Esophagus squamous epithelium (tissue), 5 donors: ENCODE data around the gene MAS1. TPM values are rescaled to one million over a fixed set of nuclear protein-coding genes. Genes with fewer than 3 reads are reported as not detected.

ENCODE experiments used
- DNase-seq: peaks from one replicate; lab custom pipeline; 2025; lab: John Stamatoyannopoulos, UW
- H3K27ac ChIP-seq, 4 donors: fragments of 200-600 bp; sonication (generic); one replicate each; pipeline ENCODE4 v1.5.1; 2016 to 2019; ENCODE audit warnings: mild to moderate bottlenecking in 1 of 4
- H3K27me3 ChIP-seq, 4 donors: fragments of 200-600 bp; sonication (generic); 1 replicate in 3 of 4; 2 replicates in 1 of 4; pipeline versions ENCODE4 v1.5.1 to v1.6.0; 2017 to 2021; ENCODE audit warnings: antibody characterized with exemption in 1 of 4
- H3K36me3 ChIP-seq, 3 donors: fragments of 200-600 bp; sonication (generic); one replicate each; pipeline ENCODE4 v1.5.1; 2016 to 2019
- H3K4me1 ChIP-seq, 3 donors: fragments of 200-600 bp; sonication (generic); one replicate each; pipeline ENCODE4 v1.5.1; 2017 to 2019
- H3K4me3 ChIP-seq, 4 donors: fragments of 200-600 bp; sonication (generic); 1 replicate in 3 of 4; 2 replicates in 1 of 4; pipeline ENCODE4 v1.5.1; 2016 to 2019; ENCODE audit warnings: mild to moderate bottlenecking in 2 of 4, moderate library complexity in 1 of 4
- H3K9me3 ChIP-seq, 3 donors: fragments of 200-600 bp; sonication (generic); one replicate each; pipeline ENCODE4 v1.5.1; 2016 to 2019
- POLR2A ChIP-seq, 4 donors: fragments of 450-650 bp; IDR thresholded peaks; one replicate each; pipeline ENCODE4 v1.6.1; 2017; ENCODE audit warnings: antibody characterized with exemption in 4 of 4, mild to moderate bottlenecking in 4 of 4, moderate library complexity in 3 of 4
- WGBS, 2 donors: methylation state at CpG; one replicate each; pipeline ENCODE4 v1.1.5; 2018; 5-methylcytosine and 5-hydroxymethylcytosine counted together
- intact Hi-C: fragments of 100-400 bp; cut with DNase I; formaldehyde crosslinking; loops from one replicate; pipeline ENCODE4 v1.15.0; 2022
- total RNA-seq, 4 donors: library from RNA; depleted of rRNA; stranded (reverse); fragments of >200 nt; gene quantifications; one replicate each; pipeline ENCODE4 v1.1.0, GENCODE V29; 2016
- TF ChIP-seq, protein P1 (sequence below), 6 experiments: fragments of 450-650 bp in 4 of 6; fragments of 200-600 bp in 2 of 6; sonication (generic) in 2 of 6; IDR thresholded peaks; one replicate each; pipeline ENCODE4 v1.5.1; 2016 to 2019; ENCODE audit warnings: antibody characterized with exemption in 6 of 6, mild to moderate bottlenecking in 4 of 6, moderate library complexity in 4 of 6
- donor health status: DM: yes; HTN: yes; CAD: no.

MAS1 gene
- total RNA-seq, 4 donors from 2014 or later: not detected

DNA sequence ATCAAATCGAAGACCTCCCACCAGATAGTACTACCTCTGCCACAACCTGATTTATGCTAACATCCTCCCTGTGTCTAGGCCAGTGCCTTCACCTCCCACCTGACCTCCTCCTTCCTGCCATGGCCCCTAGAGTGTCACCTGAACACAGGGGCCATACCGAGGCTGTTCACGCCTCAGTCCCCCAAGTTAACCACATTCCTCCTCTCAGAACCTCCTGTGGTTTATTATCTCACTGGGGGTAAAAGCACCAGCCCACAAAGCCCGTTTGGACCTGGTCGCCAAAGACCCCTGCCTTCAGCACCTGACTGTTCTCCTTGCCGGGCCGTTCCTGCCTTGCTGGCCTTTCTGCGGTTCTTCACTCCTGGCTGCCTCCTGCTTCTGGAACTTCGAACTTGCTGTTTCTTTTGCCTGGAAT lies 13.7 kb downstream of the MAS1 start:
- no peaks in the 10 kb centered on the region for H3K36me3 ChIP-seq
- no peaks in the 10 kb centered on the region for H3K4me1 ChIP-seq
- WGBS, 2 donors: 79 to 91% methylated on average over 9 of the region's 9 CpGs
- DNase-seq: no peak
- TF ChIP-seq, protein P1, sequence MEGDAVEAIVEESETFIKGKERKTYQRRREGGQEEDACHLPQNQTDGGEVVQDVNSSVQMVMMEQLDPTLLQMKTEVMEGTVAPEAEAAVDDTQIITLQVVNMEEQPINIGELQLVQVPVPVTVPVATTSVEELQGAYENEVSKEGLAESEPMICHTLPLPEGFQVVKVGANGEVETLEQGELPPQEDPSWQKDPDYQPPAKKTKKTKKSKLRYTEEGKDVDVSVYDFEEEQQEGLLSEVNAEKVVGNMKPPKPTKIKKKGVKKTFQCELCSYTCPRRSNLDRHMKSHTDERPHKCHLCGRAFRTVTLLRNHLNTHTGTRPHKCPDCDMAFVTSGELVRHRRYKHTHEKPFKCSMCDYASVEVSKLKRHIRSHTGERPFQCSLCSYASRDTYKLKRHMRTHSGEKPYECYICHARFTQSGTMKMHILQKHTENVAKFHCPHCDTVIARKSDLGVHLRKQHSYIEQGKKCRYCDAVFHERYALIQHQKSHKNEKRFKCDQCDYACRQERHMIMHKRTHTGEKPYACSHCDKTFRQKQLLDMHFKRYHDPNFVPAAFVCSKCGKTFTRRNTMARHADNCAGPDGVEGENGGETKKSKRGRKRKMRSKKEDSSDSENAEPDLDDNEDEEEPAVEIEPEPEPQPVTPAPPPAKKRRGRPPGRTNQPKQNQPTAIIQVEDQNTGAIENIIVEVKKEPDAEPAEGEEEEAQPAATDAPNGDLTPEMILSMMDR (IDR thresholded peaks at IDR 0.05): no peak
- TF ChIP-seq POLR2A (IDR thresholded peaks at IDR 0.05): no peak
- intact Hi-C loops: no loop called here
- no peak overlapping the region for H3K27ac ChIP-seq
- no peaks in the 10 kb centered on the region for H3K9me3 ChIP-seq
- H3K27me3 ChIP-seq: peaks cover 0 to 19% (median 0%) of the 10 kb centered on the region in 4 donors
- H3K4me3 ChIP-seq: no peak overlapping the region

DNA sequence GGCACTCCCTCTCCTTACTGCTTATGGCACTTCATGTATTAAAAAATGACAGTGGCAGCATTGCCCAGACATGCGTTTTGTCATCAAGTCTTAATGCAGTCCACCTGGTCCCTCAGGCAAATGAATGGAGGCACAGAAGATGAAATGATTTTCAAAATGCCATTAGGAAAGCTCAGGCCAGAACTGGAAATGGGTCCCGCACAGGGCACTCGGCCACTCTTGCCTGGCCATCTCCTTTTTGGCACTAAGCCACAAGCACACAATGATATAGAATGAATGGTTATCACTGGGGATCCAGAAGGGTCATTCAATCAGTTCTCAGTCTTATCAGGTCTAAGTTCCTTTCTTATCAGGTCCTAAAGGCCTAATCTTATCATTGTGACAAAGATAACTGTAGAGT lies 15.6 kb downstream of the MAS1 start:
- TF ChIP-seq, protein P1 (IDR thresholded peaks at IDR 0.05): no peak
- TF ChIP-seq POLR2A (IDR thresholded peaks at IDR 0.05): no peak
- Histone ChIP-seq H3K27ac (no peak overlapping the region), H3K36me3 (no peaks in the 10 kb centered on the region), H3K4me3 (no peak overlapping the region), H3K4me1 (no peaks in the 10 kb centered on the region), H3K9me3 (no peaks in the 10 kb centered on the region), H3K27me3 (peaks cover 0 to 35% (median 0%) of the 10 kb centered on the region in 4 donors)
- 83 to 84% methylated on average over 3 of the region's 3 CpGs for WGBS, 2 donors
- intact Hi-C loops: no loop called here
- DNase-seq: no peak

DNA sequence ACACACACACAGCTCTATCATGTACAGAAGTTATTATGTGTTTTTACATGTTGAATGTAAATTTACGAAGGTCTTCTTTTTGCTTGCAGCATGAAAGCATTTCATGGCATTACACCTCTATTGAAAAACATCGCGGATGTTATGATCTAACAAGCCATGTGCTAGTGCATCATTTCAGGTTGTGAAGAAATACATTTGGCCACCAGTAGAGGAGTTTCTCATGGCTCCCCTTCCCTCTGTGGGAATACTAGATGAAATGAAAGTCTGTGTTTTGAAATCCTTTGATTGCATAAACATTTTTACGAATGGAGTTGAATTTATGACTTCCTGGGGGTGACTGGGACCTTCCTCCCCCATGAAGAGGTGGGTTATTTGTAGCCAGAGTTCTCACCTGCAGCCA lies 17.7 kb downstream of the MAS1 start:
- Histone ChIP-seq H3K4me3 (no peak overlapping the region), H3K36me3 (no peaks in the 10 kb centered on the region), H3K27me3 (peaks cover 0 to 52% (median 0%) of the 10 kb centered on the region in 4 donors), H3K27ac (no peak overlapping the region), H3K9me3 (no peaks in the 10 kb centered on the region), H3K4me1 (no peaks in the 10 kb centered on the region)
- WGBS, 2 donors: 69 to 78% methylated on average over 4 of the region's 4 CpGs
- DNase-seq: no peak
- no peak for TF ChIP-seq POLR2A (IDR thresholded peaks at IDR 0.05)
- TF ChIP-seq, protein P1 (IDR thresholded peaks at IDR 0.05): no peak
- intact Hi-C loops: no loop called here

DNA sequence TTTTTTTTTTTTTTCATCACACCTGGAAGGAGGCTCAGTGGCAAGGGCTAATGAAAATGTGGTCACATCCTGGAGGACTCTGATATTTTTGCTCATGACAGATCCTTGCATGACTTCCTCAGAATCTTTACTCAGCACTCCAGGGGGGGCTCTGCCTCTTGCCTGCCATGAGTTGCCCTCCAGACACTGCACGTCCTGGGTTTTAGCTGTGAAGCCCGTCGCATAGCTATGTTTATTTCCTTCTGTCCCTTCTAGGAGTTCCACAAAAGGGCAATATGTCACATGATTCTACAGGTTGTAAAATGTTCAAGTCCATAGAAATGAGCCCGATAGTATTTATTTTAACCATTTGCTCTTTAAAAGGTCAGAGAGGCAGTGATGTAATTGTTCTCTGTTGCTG lies 18.2 kb downstream of the MAS1 start:
- no peak for TF ChIP-seq POLR2A (IDR thresholded peaks at IDR 0.05)
- TF ChIP-seq, protein P1 (IDR thresholded peaks at IDR 0.05): no peak
- no peak for DNase-seq
- 33 to 53% methylated on average over 4 of the region's 4 CpGs for WGBS, 2 donors

DNA sequence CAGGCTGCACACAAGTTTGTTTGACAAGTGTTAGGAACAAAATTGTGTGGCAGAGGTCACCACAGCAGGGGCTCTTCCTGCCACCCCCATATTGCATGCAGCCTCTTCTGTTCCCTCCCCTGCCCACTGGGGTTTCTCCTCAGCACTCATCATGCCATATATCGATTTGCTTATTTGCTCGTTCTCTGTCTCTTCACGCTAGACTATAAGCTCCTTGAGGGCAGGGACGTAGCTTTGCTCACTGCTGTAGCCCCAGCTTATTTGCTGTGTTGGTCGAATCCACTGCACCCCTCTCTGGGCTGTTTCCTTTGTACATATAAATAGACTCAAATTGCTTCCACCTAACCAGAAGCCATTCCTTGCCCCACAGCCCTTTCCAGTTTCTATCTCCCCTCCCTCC lies 19.6 kb downstream of the MAS1 start:
- Histone ChIP-seq H3K27ac (no peak overlapping the region), H3K4me3 (no peak overlapping the region), H3K9me3 (no peaks in the 10 kb centered on the region), H3K4me1 (peaks cover 0 to 5% (median 0%) of the 10 kb centered on the region in 3 donors), H3K27me3 (peaks cover 0 to 52% (median 0%) of the 10 kb centered on the region in 4 donors), H3K36me3 (no peaks in the 10 kb centered on the region)
- intact Hi-C loops: no loop called here
- WGBS, 2 donors: 85 to 86% methylated on average over 5 of the region's 5 CpGs
- TF ChIP-seq POLR2A (IDR thresholded peaks at IDR 0.05): no peak
- TF ChIP-seq, protein P1 (IDR thresholded peaks at IDR 0.05): no peak
- DNase-seq: no peak

More for the DNA sequence above, 18.2 kb downstream of the MAS1 start:
- H3K9me3 ChIP-seq: no peaks in the 10 kb centered on the region
- no peaks in the 10 kb centered on the region for H3K36me3 ChIP-seq
- H3K4me3 ChIP-seq: no peak overlapping the region
- H3K27me3 ChIP-seq: peaks cover 0 to 52% (median 0%) of the 10 kb centered on the region in 4 donors
- intact Hi-C loops: no loop called here
- no peaks in the 10 kb centered on the region for H3K4me1 ChIP-seq
- no peak overlapping the region for H3K27ac ChIP-seq
